Liver (tissue), 3 donors: ENCODE results near the gene HMX3.
"Not testable (repeated sequence)": the region's sequence is repeated elsewhere in the genome, so short reads cannot be mapped to it uniquely, and the experiment has no call there.

Source experiments
- ATF3 ChIP-seq: IDR thresholded peaks from 2 replicates; pipeline ENCODE4 v1.6.1; 2016; ENCODE audit warnings: antibody characterized with exemption
- CTCF ChIP-seq: fragments of 150-350 bp; IDR thresholded peaks from 2 replicates; pipeline ENCODE4 v1.5.1; 2017; ENCODE audit warnings: improper control_type of control experiment, low read depth, low read length; ENCODE audit not compliant: missing input control
- REST ChIP-seq: IDR thresholded peaks from 2 replicates; pipeline ENCODE4 v1.6.1; 2016; ENCODE audit warnings: antibody characterized with exemption, mild to moderate bottlenecking
- RXRA ChIP-seq, 2 donors: IDR thresholded peaks; 2 replicates each; pipeline ENCODE4 v1.6.1; 2017 to 2018; ENCODE audit warnings: antibody characterized with exemption in 2 of 2, mild to moderate bottlenecking in 1 of 2
- SP1 ChIP-seq: IDR thresholded peaks from 2 replicates; pipeline ENCODE4 v1.6.1; 2018; ENCODE audit warnings: antibody characterized with exemption, mild to moderate bottlenecking
- donor health status: healthy.
- donor health status: healthy.

GRCh38 chr10:123178390-123178789 is 42.6 kb downstream of the HMX3 start:
- not testable (repeated sequence) for TF ChIP-seq RXRA (IDR thresholded peaks at IDR 0.05); REST; SP1; ATF3; CTCF
